ENCODE results near the gene LMO1.
A peak's percentile ranks its signal among the peaks of the same experiment; 100 is the strongest.

Gene LMO1

DNA sequence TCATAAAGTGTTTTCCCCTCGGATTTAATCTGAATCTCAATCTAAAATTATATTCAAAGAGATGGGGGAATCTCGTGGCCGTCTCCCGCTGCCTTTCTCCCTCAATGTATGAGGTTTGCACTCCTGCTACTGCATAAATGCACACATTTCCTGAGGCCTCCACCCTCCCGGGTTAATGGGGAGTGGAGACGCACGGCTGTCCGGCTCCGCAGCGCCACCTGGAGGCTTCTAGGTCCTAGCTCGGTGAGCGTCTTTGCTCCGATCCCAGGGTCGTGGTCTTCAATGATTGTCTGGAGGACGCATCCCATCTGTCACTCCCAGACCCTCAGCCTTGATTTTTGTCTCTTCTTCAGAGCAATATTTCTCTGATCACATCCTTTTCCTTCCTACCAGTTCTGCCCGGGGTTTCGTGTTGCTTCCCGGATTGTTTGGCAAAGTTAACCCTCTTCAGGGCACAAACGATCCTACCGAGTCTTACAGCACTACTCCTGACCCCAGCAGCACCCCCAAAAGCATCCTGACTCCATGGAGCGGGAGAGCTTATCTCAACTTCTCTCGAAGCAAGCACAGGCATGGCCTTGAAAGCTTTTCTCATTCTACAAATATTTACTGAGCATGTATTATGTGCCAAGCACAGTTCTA, at the start of gene LMO1:
Gene LMO1, minus strand, starts transcription at position 110 of the 642 bp plus-strand sequence. CDS start 516 bp downstream, outside the sequence.
- H3K36me3 ChIP-seq (ENCODE audit: control insufficient read depth, insufficient read depth, low read length): no peaks in the 10 kb centered on the region
- H3K27me3 ChIP-seq (ENCODE audit: control insufficient read depth, insufficient read depth, low read length): peaks cover 99% of the 10 kb centered on the region
- no peak within 1 kb of the TSS for H3K27ac ChIP-seq (ENCODE audit: low read depth, low read length)
- peak within 1 kb of the TSS; percentile 54 for H3K9ac ChIP-seq (ENCODE audit: low read length)
- H3K9me3 ChIP-seq (ENCODE audit: control insufficient read depth, insufficient read depth, low read depth, low read length): no peaks in the 10 kb centered on the region
- peaks cover 24% of the 10 kb centered on the region for H3K4me1 ChIP-seq (ENCODE audit: control insufficient read depth, insufficient read depth, low read length)
- peak within 1 kb of the TSS; percentile 60 for H3K4me3 ChIP-seq (ENCODE audit: low read depth, low read length)

DNA sequence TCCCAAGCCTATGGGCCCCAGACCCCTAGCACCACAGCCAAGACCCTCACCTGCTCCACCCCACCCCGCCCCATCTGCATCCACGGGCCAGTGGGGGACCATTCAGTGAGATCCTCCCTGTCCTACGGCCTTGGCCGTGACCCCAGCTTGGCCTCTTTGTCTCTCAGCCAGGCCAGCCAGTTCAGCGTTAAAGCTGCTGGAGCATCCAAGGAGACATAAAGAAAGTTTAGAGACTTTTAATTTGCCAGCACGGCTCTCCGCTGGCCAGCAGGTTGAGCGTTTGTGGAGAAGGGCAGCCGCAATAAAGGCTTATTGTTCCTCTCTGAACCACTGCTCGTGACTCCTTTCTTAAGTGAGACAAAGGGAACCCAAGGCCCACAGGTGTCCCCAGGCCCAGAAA, 49.3 kb upstream of the LMO1 start:
- no peak overlapping the region for H3K9ac ChIP-seq (ENCODE audit: low read length)
- no peaks in the 10 kb centered on the region for H3K9me3 ChIP-seq (ENCODE audit: control insufficient read depth, insufficient read depth, low read depth, low read length)
- H3K27ac ChIP-seq (ENCODE audit: low read depth, low read length): no peak overlapping the region
- peaks cover 3% of the 10 kb centered on the region for H3K27me3 ChIP-seq (ENCODE audit: control insufficient read depth, insufficient read depth, low read length)
- no peaks in the 10 kb centered on the region for H3K4me1 ChIP-seq (ENCODE audit: control insufficient read depth, insufficient read depth, low read length)
- no peaks in the 10 kb centered on the region for H3K36me3 ChIP-seq (ENCODE audit: control insufficient read depth, insufficient read depth, low read length)
- H3K4me3 ChIP-seq (ENCODE audit: low read depth, low read length): no peak overlapping the region

DNA sequence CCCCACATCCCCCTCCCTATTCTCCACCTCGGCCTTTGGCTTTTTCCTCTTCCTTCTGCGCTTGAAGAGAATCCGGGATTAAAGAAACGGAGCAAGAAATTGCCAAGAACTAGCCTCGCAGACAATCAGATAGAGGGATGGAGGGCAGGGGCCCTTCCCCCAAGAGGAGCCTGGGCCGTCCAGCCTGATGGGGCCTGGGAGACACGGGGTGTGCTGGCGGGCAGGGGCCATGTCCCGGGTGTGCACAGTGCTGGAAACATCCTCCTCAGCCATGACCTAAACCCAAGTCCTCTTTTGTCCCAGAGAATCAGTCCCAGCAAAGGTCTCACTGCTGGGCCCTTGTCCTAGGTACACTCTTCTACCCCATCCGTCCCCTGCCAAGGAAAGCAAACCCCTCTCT, 47.7 kb upstream of the LMO1 start:
- Histone ChIP-seq H3K9ac (ENCODE audit: low read length) (no peak overlapping the region), H3K4me3 (ENCODE audit: low read depth, low read length) (no peak overlapping the region), H3K27ac (ENCODE audit: low read depth, low read length) (no peak overlapping the region), H3K4me1 (ENCODE audit: control insufficient read depth, insufficient read depth, low read length) (no peaks in the 10 kb centered on the region), H3K27me3 (ENCODE audit: control insufficient read depth, insufficient read depth, low read length) (peaks cover 3% of the 10 kb centered on the region; the same call in 1 of the 2 replicates), H3K9me3 (ENCODE audit: control insufficient read depth, insufficient read depth, low read depth, low read length) (no peaks in the 10 kb centered on the region), H3K36me3 (ENCODE audit: control insufficient read depth, insufficient read depth, low read length) (no peaks in the 10 kb centered on the region)

- H3K9me3 ChIP-seq (ENCODE audit: control insufficient read depth, insufficient read depth, low read depth, low read length): no peaks in the 10 kb centered on the region
- H3K4me1 ChIP-seq (ENCODE audit: control insufficient read depth, insufficient read depth, low read length): no peaks in the 10 kb centered on the region
- no peak overlapping the region for H3K9ac ChIP-seq (ENCODE audit: low read length)
Observed at GRCh38 chr11:8310743-8311298, 47.1 kb upstream of the LMO1 start.

GRCh38 chr11:8309862-8310261, 46.2 kb upstream of the LMO1 start:
- no peak overlapping the region for H3K27ac ChIP-seq (ENCODE audit: low read depth, low read length)
- no peaks in the 10 kb centered on the region for H3K36me3 ChIP-seq (ENCODE audit: control insufficient read depth, insufficient read depth, low read length)
- peaks cover 3% of the 10 kb centered on the region; the same call in 1 of the 2 replicates for H3K27me3 ChIP-seq (ENCODE audit: control insufficient read depth, insufficient read depth, low read length)
- 0 out of 2 replicates have a peak, but pooled peaks cover 1% of the 10 kb centered on the region for H3K9me3 ChIP-seq (ENCODE audit: control insufficient read depth, insufficient read depth, low read depth, low read length)
- H3K4me3 ChIP-seq (ENCODE audit: low read depth, low read length): no peak overlapping the region
- no peaks in the 10 kb centered on the region for H3K4me1 ChIP-seq (ENCODE audit: control insufficient read depth, insufficient read depth, low read length)
- H3K9ac ChIP-seq (ENCODE audit: low read length): no peak overlapping the region

More at GRCh38 chr11:8310743-8311298, 47.1 kb upstream of the LMO1 start:
- Histone ChIP-seq H3K36me3 (ENCODE audit: control insufficient read depth, insufficient read depth, low read length) (no peaks in the 10 kb centered on the region), H3K4me3 (ENCODE audit: low read depth, low read length) (no peak overlapping the region), H3K27me3 (ENCODE audit: control insufficient read depth, insufficient read depth, low read length) (peaks cover 3% of the 10 kb centered on the region; the same call in 1 of the 2 replicates), H3K27ac (ENCODE audit: low read depth, low read length) (no peak overlapping the region)

- Histone ChIP-seq H3K27me3 (ENCODE audit: control insufficient read depth, insufficient read depth, low read length) (peaks cover 3% of the 10 kb centered on the region; the same call in 1 of the 2 replicates), H3K36me3 (ENCODE audit: control insufficient read depth, insufficient read depth, low read length) (no peaks in the 10 kb centered on the region), H3K4me1 (ENCODE audit: control insufficient read depth, insufficient read depth, low read length) (no peaks in the 10 kb centered on the region)
Observed at GRCh38 chr11:8309311-8309710, 45.6 kb upstream of the LMO1 start.

DNA sequence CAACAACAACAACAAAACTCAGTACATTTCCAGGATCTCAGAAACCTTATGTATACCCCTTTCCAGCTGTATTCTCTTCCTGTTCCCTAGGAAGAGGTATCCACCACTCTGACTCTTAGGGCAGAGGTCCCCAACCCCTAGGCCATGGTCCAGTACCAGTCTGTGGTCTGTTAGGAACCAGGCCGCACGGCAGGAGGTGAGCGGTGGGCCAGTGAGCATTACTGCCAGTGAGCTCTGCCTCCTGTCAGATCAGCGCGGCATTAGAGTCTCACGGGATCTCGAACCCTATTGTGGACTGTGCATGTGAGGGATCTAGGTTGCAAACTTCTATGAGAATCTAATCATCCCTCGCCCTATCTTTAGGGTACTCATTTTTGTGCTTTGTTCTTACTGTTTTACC, 43.9 kb upstream of the LMO1 start:
- peaks cover 6% of the 10 kb centered on the region; the same call in 1 of the 2 replicates for H3K9me3 ChIP-seq (ENCODE audit: control insufficient read depth, insufficient read depth, low read depth, low read length)
- H3K27ac ChIP-seq (ENCODE audit: low read depth, low read length): no peak overlapping the region
- no peak overlapping the region for H3K4me3 ChIP-seq (ENCODE audit: low read depth, low read length)
- no peak overlapping the region for H3K9ac ChIP-seq (ENCODE audit: low read length)
- H3K4me1 ChIP-seq (ENCODE audit: control insufficient read depth, insufficient read depth, low read length): no peaks in the 10 kb centered on the region
- H3K27me3 ChIP-seq (ENCODE audit: control insufficient read depth, insufficient read depth, low read length): peaks cover 3% of the 10 kb centered on the region; the same call in 1 of the 2 replicates
- no peaks in the 10 kb centered on the region for H3K36me3 ChIP-seq (ENCODE audit: control insufficient read depth, insufficient read depth, low read length)

More at GRCh38 chr11:8309311-8309710, 45.6 kb upstream of the LMO1 start:
- Histone ChIP-seq H3K4me3 (ENCODE audit: low read depth, low read length) (no peak overlapping the region), H3K27ac (ENCODE audit: low read depth, low read length) (no peak overlapping the region), H3K9me3 (ENCODE audit: control insufficient read depth, insufficient read depth, low read depth, low read length) (0 out of 2 replicates have a peak, but pooled peaks cover 4% of the 10 kb centered on the region), H3K9ac (ENCODE audit: low read length) (no peak overlapping the region)

DNA sequence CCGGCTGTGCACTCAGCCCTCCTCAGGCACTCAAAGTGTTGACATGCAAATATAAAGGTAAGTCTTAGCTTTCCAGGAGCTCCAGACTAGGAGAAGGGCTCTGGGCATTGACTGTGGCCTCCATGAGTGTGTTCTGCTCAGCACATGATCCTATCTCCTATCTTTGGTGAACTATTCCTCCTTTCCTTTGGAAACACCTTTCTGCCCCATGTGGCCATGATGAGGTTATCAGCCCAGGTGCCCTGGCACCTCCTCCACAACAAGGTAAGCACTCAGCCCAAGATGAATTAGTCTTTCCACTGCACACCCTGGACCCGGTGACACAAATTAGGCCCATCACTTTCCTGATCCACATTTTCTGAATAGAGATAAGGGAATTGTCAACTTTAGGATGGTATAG, 37.9 kb upstream of the LMO1 start:
- Histone ChIP-seq H3K27me3 (ENCODE audit: control insufficient read depth, insufficient read depth, low read length) (no peaks in the 10 kb centered on the region; the same call in 1 of the 2 replicates), H3K36me3 (ENCODE audit: control insufficient read depth, insufficient read depth, low read length) (no peaks in the 10 kb centered on the region), H3K4me1 (ENCODE audit: control insufficient read depth, insufficient read depth, low read length) (no peaks in the 10 kb centered on the region), H3K4me3 (ENCODE audit: low read depth, low read length) (no peak overlapping the region), H3K9ac (ENCODE audit: low read length) (no peak overlapping the region), H3K27ac (ENCODE audit: low read depth, low read length) (no peak overlapping the region), H3K9me3 (ENCODE audit: control insufficient read depth, insufficient read depth, low read depth, low read length) (peaks cover 6% of the 10 kb centered on the region; the same call in 1 of the 2 replicates)

DNA sequence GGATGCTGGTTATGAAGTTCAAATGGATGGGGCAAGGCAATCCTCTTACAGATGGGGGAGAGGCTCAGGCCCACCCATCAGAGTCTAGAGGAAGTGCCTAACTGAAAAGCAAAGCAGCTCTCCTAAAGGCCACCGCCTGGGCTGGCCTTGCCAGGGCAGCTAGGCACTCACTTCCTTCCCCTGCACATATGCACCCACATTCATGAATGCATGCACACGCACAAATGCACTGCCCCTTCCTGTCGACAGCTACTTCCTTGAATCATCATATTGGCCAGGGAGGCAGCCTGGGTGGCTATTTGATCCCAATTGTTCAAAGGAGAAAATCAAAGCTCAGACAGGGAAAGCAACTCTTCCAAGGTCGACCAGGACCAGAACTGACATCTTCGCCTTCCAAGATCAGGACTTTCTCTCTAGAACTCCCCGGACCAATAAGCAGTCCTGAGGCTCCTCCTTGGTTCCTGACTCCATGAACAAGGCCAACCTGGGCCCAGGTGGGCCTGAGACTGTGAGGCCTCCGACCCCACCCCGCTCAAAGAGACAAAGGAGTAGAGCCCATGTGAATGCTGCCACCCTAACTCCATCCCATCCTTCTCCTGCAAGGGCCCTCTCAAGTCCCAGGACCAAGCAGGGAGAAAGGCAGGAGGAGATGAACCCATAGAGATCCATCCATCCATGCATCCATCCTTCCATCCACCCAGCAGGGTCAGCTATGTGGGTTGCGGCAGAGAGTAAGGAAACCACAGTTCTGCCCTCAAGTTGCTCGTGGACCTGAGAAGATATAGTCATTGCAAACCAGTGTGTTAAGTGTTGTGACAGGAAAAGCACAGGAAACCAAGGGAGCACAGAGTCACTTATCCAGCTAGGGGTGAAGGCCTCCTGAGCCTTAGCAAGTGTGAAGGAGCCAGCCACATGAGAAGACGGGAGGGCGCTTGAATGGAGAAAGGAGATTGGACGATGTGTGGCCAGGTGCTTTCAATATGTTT, 35.4 kb upstream of the LMO1 start:
- Histone ChIP-seq H3K27me3 (ENCODE audit: control insufficient read depth, insufficient read depth, low read length) (peaks cover 3% of the 10 kb centered on the region; the same call in 1 of the 2 replicates), H3K9ac (ENCODE audit: low read length) (no peak overlapping the region)

DNA sequence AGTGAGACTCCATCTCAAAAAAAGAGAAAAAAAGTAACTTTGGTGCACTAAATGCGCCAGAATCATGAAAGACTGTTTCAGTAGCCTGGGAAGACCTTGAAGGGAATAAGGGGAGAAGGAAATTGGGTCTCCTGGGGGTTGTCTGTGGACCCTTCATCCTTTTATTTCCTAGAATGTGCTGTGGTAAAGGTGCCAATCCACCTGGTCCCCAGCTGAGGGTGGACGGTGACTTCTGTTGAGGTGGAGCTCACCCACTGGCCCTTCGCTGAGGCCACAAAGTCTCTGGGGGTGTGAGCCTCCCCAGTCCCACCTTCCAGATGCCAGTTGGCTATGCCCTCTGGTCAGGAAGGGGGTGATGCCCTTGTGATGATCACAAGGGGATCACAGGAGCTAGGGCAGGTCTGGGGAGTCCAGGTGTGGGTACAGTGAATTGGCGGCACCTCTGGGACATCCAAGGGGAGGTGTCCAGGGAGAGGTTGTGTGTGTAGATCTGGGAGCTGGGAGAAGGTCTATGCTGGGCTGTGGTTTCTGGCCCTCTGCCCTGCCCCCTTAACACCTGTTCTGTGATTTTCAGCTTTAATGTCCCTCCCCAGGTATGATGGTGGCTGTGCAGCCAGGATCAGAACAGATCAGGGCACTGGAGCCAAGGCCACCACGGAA, 34.2 kb upstream of the LMO1 start:
- peaks cover 10% of the 10 kb centered on the region; the same call in 1 of the 2 replicates for H3K27me3 ChIP-seq (ENCODE audit: control insufficient read depth, insufficient read depth, low read length)
- no peaks in the 10 kb centered on the region for H3K9me3 ChIP-seq (ENCODE audit: control insufficient read depth, insufficient read depth, low read depth, low read length)
- no peaks in the 10 kb centered on the region for H3K4me1 ChIP-seq (ENCODE audit: control insufficient read depth, insufficient read depth, low read length)

More for the DNA sequence above, 35.4 kb upstream of the LMO1 start:
- no peaks in the 10 kb centered on the region for H3K4me1 ChIP-seq (ENCODE audit: control insufficient read depth, insufficient read depth, low read length)
- H3K9me3 ChIP-seq (ENCODE audit: control insufficient read depth, insufficient read depth, low read depth, low read length): peaks cover 2% of the 10 kb centered on the region; the same call in 1 of the 2 replicates
- H3K27ac ChIP-seq (ENCODE audit: low read depth, low read length): no peak overlapping the region
- no peaks in the 10 kb centered on the region for H3K36me3 ChIP-seq (ENCODE audit: control insufficient read depth, insufficient read depth, low read length)
- H3K4me3 ChIP-seq (ENCODE audit: low read depth, low read length): no peak overlapping the region

More for the DNA sequence above, 34.2 kb upstream of the LMO1 start:
- H3K36me3 ChIP-seq (ENCODE audit: control insufficient read depth, insufficient read depth, low read length): no peaks in the 10 kb centered on the region
- no peak overlapping the region for H3K9ac ChIP-seq (ENCODE audit: low read length)
- H3K27ac ChIP-seq (ENCODE audit: low read depth, low read length): no peak overlapping the region
- H3K4me3 ChIP-seq (ENCODE audit: low read depth, low read length): no peak overlapping the region
